ENCODE measurements around the gene MED25.

Gene MED25

GRCh38 chr19:49817964-49818648 is at the start of gene MED25:
TSS of gene MED25 (plus strand) at chr19:49818289. CDS start at chr19:49818342, 53 bp downstream.
- DNase-seq (ENCODE audit: low read depth): peak; percentile 76

- no peak for DNase-seq (ENCODE audit: low read depth)
These were observed 47.6 kb upstream of the MED25 start for GRCh38 chr19:49770529-49770928.

- DNase-seq (ENCODE audit: low read depth): no peak
These were observed 46.4 kb upstream of the MED25 start for GRCh38 chr19:49771674-49772139.

GRCh38 chr19:49772850-49773432 is 45.1 kb upstream of the MED25 start:
- no peak for DNase-seq (ENCODE audit: low read depth)

GRCh38 chr19:49773663-49774350 is 44.3 kb upstream of the MED25 start:
- no peak for DNase-seq (ENCODE audit: low read depth)

GRCh38 chr19:49774969-49775368 is 43.1 kb upstream of the MED25 start:
- DNase-seq (ENCODE audit: low read depth): no peak

- no peak for DNase-seq (ENCODE audit: low read depth)
These were observed 42.2 kb upstream of the MED25 start for GRCh38 chr19:49775742-49776370.

GRCh38 chr19:49776371-49776764 is 41.7 kb upstream of the MED25 start:
- no peak for DNase-seq (ENCODE audit: low read depth)

- DNase-seq (ENCODE audit: low read depth): no peak
These were observed 38.1 kb upstream of the MED25 start for GRCh38 chr19:49779731-49780555.

- no peak for DNase-seq (ENCODE audit: low read depth)
These were observed 37.2 kb upstream of the MED25 start for GRCh38 chr19:49780861-49781260.

- DNase-seq (ENCODE audit: low read depth): no peak
These were observed 36.7 kb upstream of the MED25 start for GRCh38 chr19:49781394-49781793.

GRCh38 chr19:49782515-49782914 is 35.6 kb upstream of the MED25 start:
- no peak for DNase-seq (ENCODE audit: low read depth)

- peak; percentile 60 for DNase-seq (ENCODE audit: low read depth)
These were observed 31.7 kb upstream of the MED25 start for GRCh38 chr19:49786376-49786820.

GRCh38 chr19:49787746-49788145 is 30.3 kb upstream of the MED25 start:
- no peak for DNase-seq (ENCODE audit: low read depth)

- no peak for DNase-seq (ENCODE audit: low read depth)
These were observed 29.2 kb upstream of the MED25 start for GRCh38 chr19:49788857-49789256.

- peak; percentile 56 for DNase-seq (ENCODE audit: low read depth)
These were observed 27.2 kb upstream of the MED25 start for GRCh38 chr19:49790866-49791265.

- DNase-seq (ENCODE audit: low read depth): no peak
These were observed 26.2 kb upstream of the MED25 start for GRCh38 chr19:49791776-49792445.

- no peak for DNase-seq (ENCODE audit: low read depth)
These were observed 25.1 kb upstream of the MED25 start for GRCh38 chr19:49792829-49793560.

- no peak for DNase-seq (ENCODE audit: low read depth)
These were observed 24.6 kb upstream of the MED25 start for GRCh38 chr19:49793561-49793840.

GRCh38 chr19:49795615-49796014 is 22.5 kb upstream of the MED25 start:
- no peak for DNase-seq (ENCODE audit: low read depth)

- DNase-seq (ENCODE audit: low read depth): no peak
These were observed 19.5 kb upstream of the MED25 start for GRCh38 chr19:49798574-49798973.
